GM12801 (cell line): ENCODE data around the gene NSDHL.

Experiments used
- CTCF ChIP-seq: IDR thresholded peaks from one replicate; pipeline ENCODE4 v1.5.1; 2011; ENCODE audit warnings: control low read depth; ENCODE audit not compliant: insufficient read length; ENCODE audit errors: extremely low read depth

NSDHL gene

GRCh38 chrX:152897222-152898131, 66.6 kb downstream of the NSDHL start, which contains the start of gene ZNF185:
ZNF185 (plus strand) TSS chrX:152898067; CDS start chrX:152914490, 16,423 bp downstream.
- TF ChIP-seq CTCF, result no peak

- TF ChIP-seq CTCF, result no peak
These were observed 67.6 kb downstream of the NSDHL start for GRCh38 chrX:152898442-152898841.

- TF ChIP-seq CTCF, result no peak
These were observed 68.4 kb downstream of the NSDHL start for GRCh38 chrX:152899111-152899873.

- no peak for TF ChIP-seq CTCF
These were observed 69.2 kb downstream of the NSDHL start for GRCh38 chrX:152899874-152900719.

DNA sequence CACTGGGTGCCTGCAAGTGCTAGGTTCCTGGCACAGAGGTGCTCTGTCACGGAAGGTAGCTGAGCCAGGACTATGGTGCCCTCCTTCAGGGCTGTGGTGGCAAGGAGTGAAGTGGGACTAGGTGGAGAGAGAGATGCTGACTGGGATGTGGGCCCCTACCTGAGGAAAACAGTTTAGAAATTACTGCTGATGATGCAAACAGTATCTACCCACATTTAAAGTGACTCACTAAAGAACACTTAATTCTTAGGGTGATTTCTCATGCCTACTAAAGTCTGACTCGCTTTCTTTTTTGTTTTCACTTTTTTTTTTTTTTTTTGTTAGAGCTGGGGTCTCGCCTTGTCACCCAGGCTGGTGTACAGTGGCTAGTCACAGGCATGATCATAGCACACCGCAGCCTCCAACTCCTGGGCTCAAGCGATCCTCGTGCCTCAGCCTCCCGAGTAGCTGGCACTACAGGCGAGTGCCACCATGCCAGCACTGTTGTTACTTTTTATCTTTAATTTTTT, 70.1 kb downstream of the NSDHL start:
- TF ChIP-seq CTCF, result no peak

- no peak for TF ChIP-seq CTCF
These were observed 71.1 kb downstream of the NSDHL start for GRCh38 chrX:152901816-152902501.
